Activated naive CD8-positive, alpha-beta T cell treated with anti-CD3 and anti-CD28 coated beads for 36 hours (primary cell): ENCODE data around the gene CGN. TPM values are rescaled to one million over a fixed set of nuclear protein-coding genes. Genes with fewer than 3 reads are reported as not detected.

Source experiments
- DNase-seq: peaks from one replicate; pipeline ENCODE4 v3.0.0; 2021
- H3K27ac Mint-ChIP-seq: one replicate; pipeline ENCODE4 v1.8.0; 2022; ENCODE audit warnings: mild to moderate bottlenecking, moderate library complexity, mixed read lengths
- H3K27me3 Mint-ChIP-seq: one replicate; pipeline ENCODE4 v1.8.0; 2022; ENCODE audit warnings: mild to moderate bottlenecking, mixed read lengths
- H3K36me3 Mint-ChIP-seq: one replicate; pipeline ENCODE4 v1.8.0; 2021; ENCODE audit warnings: mild to moderate bottlenecking, mixed read lengths
- H3K4me1 Mint-ChIP-seq: one replicate; pipeline ENCODE4 v1.8.0; 2021; ENCODE audit warnings: mixed read lengths
- H3K4me3 Mint-ChIP-seq: one replicate; pipeline ENCODE4 v1.8.0; 2022; ENCODE audit warnings: mild to moderate bottlenecking, moderate library complexity, mixed read lengths
- H3K9me3 Mint-ChIP-seq: one replicate; pipeline ENCODE4 v1.8.0; 2022; ENCODE audit warnings: mixed read lengths
- total RNA-seq, 2 experiments: library from RNA; stranded (reverse); gene quantifications; one replicate each; pipeline ENCODE4 v1.2.3, GENCODE V29; 2021

CGN gene
- total RNA-seq, 2 experiments from 2014 or later, result 1.3 to 2.0 TPM

- DNase-seq, result no peak
- no peak overlapping the region for H3K4me3 Mint-ChIP-seq
- no peaks in the 10 kb centered on the region for H3K4me1 Mint-ChIP-seq
- no peaks in the 10 kb centered on the region for H3K9me3 Mint-ChIP-seq
- no peak overlapping the region for H3K27ac Mint-ChIP-seq
- no peaks in the 10 kb centered on the region for H3K36me3 Mint-ChIP-seq
- H3K27me3 Mint-ChIP-seq, result no peaks in the 10 kb centered on the region
These were observed 15.7 kb downstream of the CGN start for GRCh38 chr1:151526735-151527525.

- no peak for DNase-seq
- Mint-ChIP-seq H3K27ac (no peak overlapping the region), H3K36me3 (no peaks in the 10 kb centered on the region), H3K4me3 (no peak overlapping the region), H3K27me3 (no peaks in the 10 kb centered on the region), H3K4me1 (no peaks in the 10 kb centered on the region), H3K9me3 (no peaks in the 10 kb centered on the region)
These were observed 18.1 kb downstream of the CGN start for GRCh38 chr1:151529211-151529702.

- Mint-ChIP-seq H3K4me3 (no peak overlapping the region), H3K9me3 (no peaks in the 10 kb centered on the region), H3K4me1 (no peaks in the 10 kb centered on the region), H3K27me3 (no peaks in the 10 kb centered on the region), H3K27ac (no peak overlapping the region), H3K36me3 (no peaks in the 10 kb centered on the region)
- DNase-seq, result no peak
These were observed 18.6 kb downstream of the CGN start for GRCh38 chr1:151529781-151530180.

DNA sequence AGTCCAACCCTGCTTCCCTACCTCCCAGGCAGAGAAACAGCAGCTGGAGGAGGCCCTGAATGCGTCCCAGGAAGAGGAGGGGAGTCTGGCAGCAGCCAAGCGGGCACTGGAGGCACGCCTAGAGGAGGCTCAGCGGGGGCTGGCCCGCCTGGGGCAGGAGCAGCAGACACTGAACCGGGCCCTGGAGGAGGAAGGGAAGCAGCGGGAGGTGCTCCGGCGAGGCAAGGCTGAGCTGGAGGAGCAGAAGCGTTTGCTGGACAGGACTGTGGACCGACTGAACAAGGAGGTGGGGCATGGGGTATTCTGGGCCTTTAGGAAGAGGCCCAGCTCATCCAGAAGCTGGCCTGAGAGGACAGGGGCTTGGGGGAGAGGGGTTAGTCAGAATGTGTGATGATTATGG is 19.3 kb downstream of the CGN start:
- Mint-ChIP-seq H3K9me3 (no peaks in the 10 kb centered on the region), H3K27me3 (no peaks in the 10 kb centered on the region)

DNA sequence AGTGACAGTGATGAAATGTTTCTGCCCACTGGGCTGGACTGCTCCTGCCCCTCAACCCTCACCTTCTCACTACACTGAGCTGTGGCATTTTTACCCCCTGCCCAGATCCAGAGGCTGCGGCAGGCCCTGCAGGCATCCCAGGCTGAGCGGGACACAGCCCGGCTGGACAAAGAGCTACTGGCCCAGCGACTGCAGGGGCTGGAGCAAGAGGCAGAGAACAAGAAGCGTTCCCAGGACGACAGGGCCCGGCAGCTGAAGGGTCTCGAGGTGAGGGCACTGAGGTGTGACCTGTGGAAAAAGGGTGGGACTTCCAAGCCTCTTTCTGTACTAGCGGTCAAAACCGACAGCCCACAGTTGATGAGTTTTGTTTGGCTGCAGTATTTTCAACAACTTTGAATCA is 22.7 kb downstream of the CGN start:
- H3K27ac Mint-ChIP-seq, result no peak overlapping the region
- H3K4me3 Mint-ChIP-seq, result no peak overlapping the region
- no peaks in the 10 kb centered on the region for H3K36me3 Mint-ChIP-seq
- no peaks in the 10 kb centered on the region for H3K27me3 Mint-ChIP-seq
- no peaks in the 10 kb centered on the region for H3K4me1 Mint-ChIP-seq
- no peaks in the 10 kb centered on the region for H3K9me3 Mint-ChIP-seq
- DNase-seq, result no peak

More for the DNA sequence above, 19.3 kb downstream of the CGN start:
- H3K4me3 Mint-ChIP-seq, result no peak overlapping the region
- H3K36me3 Mint-ChIP-seq, result no peaks in the 10 kb centered on the region
- no peak overlapping the region for H3K27ac Mint-ChIP-seq
- DNase-seq, result no peak
- no peaks in the 10 kb centered on the region for H3K4me1 Mint-ChIP-seq

GRCh38 chr1:151534662-151535278 is 23.6 kb downstream of the CGN start:
- Mint-ChIP-seq H3K4me1 (peaks cover 3% of the 10 kb centered on the region), H3K27ac (no peak overlapping the region), H3K4me3 (no peak overlapping the region), H3K27me3 (no peaks in the 10 kb centered on the region), H3K9me3 (no peaks in the 10 kb centered on the region), H3K36me3 (no peaks in the 10 kb centered on the region)
- peak; percentile 75 for DNase-seq

GRCh38 chr1:151535326-151536271 is 24.4 kb downstream of the CGN start:
- peaks cover 1% of the 10 kb centered on the region for H3K27me3 Mint-ChIP-seq
- no peaks in the 10 kb centered on the region for H3K9me3 Mint-ChIP-seq
- no peak overlapping the region for H3K4me3 Mint-ChIP-seq
- no peak overlapping the region for H3K27ac Mint-ChIP-seq
- H3K36me3 Mint-ChIP-seq, result no peaks in the 10 kb centered on the region
- no peak for DNase-seq
- H3K4me1 Mint-ChIP-seq, result peaks cover 4% of the 10 kb centered on the region

GRCh38 chr1:151536499-151536898 is 25.3 kb downstream of the CGN start:
- DNase-seq, result no peak
- no peaks in the 10 kb centered on the region for H3K36me3 Mint-ChIP-seq

GRCh38 chr1:151537112-151537511 is 25.9 kb downstream of the CGN start:
- peaks cover 16% of the 10 kb centered on the region for H3K27me3 Mint-ChIP-seq
- no peak overlapping the region for H3K4me3 Mint-ChIP-seq
- no peaks in the 10 kb centered on the region for H3K36me3 Mint-ChIP-seq
- H3K27ac Mint-ChIP-seq, result no peak overlapping the region
- no peaks in the 10 kb centered on the region for H3K9me3 Mint-ChIP-seq
- H3K4me1 Mint-ChIP-seq, result peaks cover 15% of the 10 kb centered on the region
- DNase-seq, result no peak

More at GRCh38 chr1:151536499-151536898, 25.3 kb downstream of the CGN start:
- Mint-ChIP-seq H3K4me3 (no peak overlapping the region), H3K4me1 (peaks cover 13% of the 10 kb centered on the region), H3K27me3 (peaks cover 10% of the 10 kb centered on the region), H3K27ac (no peak overlapping the region), H3K9me3 (no peaks in the 10 kb centered on the region)

GRCh38 chr1:151539321-151540020 is 28.3 kb downstream of the CGN start:
- Mint-ChIP-seq H3K36me3 (no peaks in the 10 kb centered on the region), H3K4me1 (peaks cover 15% of the 10 kb centered on the region), H3K27me3 (peaks cover 18% of the 10 kb centered on the region), H3K27ac (no peak overlapping the region), H3K9me3 (no peaks in the 10 kb centered on the region), H3K4me3 (peak overlapping the region; percentile 90)
- DNase-seq, result peak; percentile 34

DNA sequence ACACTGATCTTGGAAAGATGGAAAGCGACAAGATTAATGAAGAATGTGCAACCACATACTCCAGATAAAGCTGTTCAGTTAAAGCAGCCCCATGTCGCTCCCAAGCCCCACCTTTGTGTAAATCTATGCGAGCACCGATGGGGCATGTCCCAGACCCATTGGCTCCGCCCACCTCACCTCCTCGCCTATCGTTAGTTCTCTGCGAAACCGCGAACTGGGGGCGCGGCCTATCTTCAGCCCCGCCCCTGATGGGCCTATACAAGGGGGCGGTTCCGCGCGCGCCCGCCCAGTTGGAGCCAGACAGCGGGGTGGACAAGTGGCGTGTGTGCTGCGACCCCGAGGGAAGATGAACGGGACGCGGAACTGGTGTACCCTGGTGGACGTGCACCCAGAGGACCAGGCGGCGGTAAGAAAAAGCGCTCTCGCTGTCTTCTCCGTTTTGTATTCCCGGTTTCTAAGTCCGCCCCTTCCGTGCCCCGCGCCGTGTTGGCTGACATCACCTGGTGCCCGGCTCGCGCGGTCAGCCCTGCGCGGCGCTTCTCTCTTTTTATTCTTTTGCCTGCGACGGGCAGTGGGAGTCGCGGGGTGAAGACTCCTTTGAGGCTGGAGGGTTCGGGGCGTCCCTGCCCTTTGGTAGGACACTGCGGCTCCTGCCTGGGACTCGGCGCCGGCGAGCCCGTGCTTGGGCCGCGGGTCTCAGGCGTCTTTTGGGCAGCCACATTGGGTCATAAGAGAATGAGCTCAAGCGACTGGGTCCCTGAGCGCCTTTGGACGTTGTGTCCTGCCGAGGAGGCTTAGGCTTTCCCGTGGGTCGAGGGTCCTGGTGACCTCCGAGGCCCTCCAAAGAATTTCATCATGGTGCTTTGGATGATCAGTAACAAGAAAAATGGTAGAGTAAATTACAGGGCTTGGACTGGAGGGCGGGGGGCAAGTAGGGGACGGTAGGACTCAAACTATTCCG is 29.1 kb downstream of the CGN start, which contains the start of gene TUFT1:
TUFT1 (plus strand) TSS at position 289 of the 961 bp plus-strand sequence; CDS start at position 347, 58 bp downstream.
- Mint-ChIP-seq H3K27ac (peak within 1 kb of the TSS; percentile 23), H3K9me3 (no peaks in the 10 kb centered on the region)

DNA sequence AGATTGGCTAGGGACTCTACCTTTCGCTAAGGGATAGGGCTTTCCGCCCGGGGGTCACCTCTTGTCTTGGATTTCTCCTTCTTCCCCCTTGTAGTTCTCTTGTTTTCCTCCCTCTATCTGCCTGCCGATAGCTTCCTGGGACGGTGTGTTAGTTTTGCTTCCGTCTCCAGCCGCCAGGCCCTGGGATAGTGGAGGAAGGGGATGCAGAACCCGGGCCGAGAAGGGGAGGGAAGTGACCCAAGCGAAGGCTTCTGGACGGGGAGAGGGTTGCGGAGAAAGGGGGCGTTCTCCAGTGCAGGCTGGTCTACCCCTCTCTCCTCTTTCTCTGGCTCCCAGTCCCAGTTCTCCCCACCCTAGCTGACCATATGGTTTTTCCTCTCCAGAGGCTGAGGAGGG is 29.8 kb downstream of the CGN start:
- peaks cover 18% of the 10 kb centered on the region for H3K27me3 Mint-ChIP-seq
- no peaks in the 10 kb centered on the region for H3K9me3 Mint-ChIP-seq
- DNase-seq, result no peak
- H3K27ac Mint-ChIP-seq, result no peak overlapping the region
- H3K36me3 Mint-ChIP-seq, result no peaks in the 10 kb centered on the region
- peaks cover 15% of the 10 kb centered on the region for H3K4me1 Mint-ChIP-seq
- H3K4me3 Mint-ChIP-seq, result peak overlapping the region; percentile 90

More for the DNA sequence above, 29.1 kb downstream of the CGN start, which contains the start of gene TUFT1:
- peak within 1 kb of the TSS; percentile 90 for H3K4me3 Mint-ChIP-seq
- H3K4me1 Mint-ChIP-seq, result peaks cover 15% of the 10 kb centered on the region
- peak; percentile 94 for DNase-seq
- no peaks in the 10 kb centered on the region for H3K36me3 Mint-ChIP-seq
- peaks cover 18% of the 10 kb centered on the region for H3K27me3 Mint-ChIP-seq

DNA sequence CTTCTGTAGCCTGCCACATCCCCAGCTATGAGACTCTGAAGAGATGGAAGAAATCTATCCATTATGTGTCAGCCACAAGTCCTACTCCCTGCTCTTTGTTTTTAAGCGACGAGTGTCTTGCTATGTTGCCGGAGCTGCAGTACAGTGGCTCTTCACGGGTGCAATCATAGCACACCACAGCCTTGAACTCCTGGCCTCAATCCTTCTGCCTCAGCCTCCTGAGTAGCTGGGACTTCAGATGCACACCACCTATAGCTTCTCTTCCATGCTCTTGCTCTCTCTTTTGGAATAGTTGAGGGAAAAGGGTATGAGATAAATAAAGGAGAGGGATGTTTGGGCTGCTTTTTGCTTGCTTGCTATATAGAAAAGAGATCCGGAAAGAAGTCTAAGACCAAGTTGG is 30.6 kb downstream of the CGN start:
- no peaks in the 10 kb centered on the region for H3K36me3 Mint-ChIP-seq
- H3K4me3 Mint-ChIP-seq, result peak overlapping the region; percentile 90
- no peak overlapping the region for H3K27ac Mint-ChIP-seq
- no peak for DNase-seq
- H3K4me1 Mint-ChIP-seq, result peaks cover 15% of the 10 kb centered on the region
- H3K9me3 Mint-ChIP-seq, result no peaks in the 10 kb centered on the region
- H3K27me3 Mint-ChIP-seq, result peaks cover 18% of the 10 kb centered on the region
